Vagina (tissue), 2 donors: ENCODE measurements around the gene EEF1E1.

ENCODE experiments used
- POLR2A ChIP-seq, 2 donors: fragments of 450-650 bp; IDR thresholded peaks; one replicate each; pipeline ENCODE4 v1.6.1; 2017; ENCODE audit warnings: antibody characterized with exemption in 2 of 2, mild to moderate bottlenecking in 2 of 2, moderate library complexity in 2 of 2
- POLR2AphosphoS5 ChIP-seq, 2 donors: sonication (generic); formaldehyde crosslinking; IDR thresholded peaks; one replicate each; pipeline ENCODE4 v1.9.0; 2017; ENCODE audit warnings: antibody characterized with exemption in 2 of 2, mild to moderate bottlenecking in 2 of 2, low read depth in 1 of 2; ENCODE audit not compliant: insufficient read depth in 1 of 2

- peak; percentile 38 to 73 for TF ChIP-seq POLR2AphosphoS5 (IDR thresholded peaks at IDR 0.05; ENCODE audit: insufficient read depth in 1 of 2, low read depth in 1 of 2)
- TF ChIP-seq POLR2A (IDR thresholded peaks at IDR 0.05) = no peak
These were observed at the start of gene EEF1E1 for GRCh38 chr6:8102122-8102958.
